Activated B cell treated with CpG ODN at 0.5 μM for 24 hours (primary cell): ENCODE data around the gene RBBP9. TPM values are rescaled to one million over a fixed set of nuclear protein-coding genes. Genes with fewer than 3 reads are reported as not detected.

Experiments
- ATAC-seq: fragments of 200-7000 bp; cut with Tn5 transposase; one replicate; pipeline ENCODE4 v1.10.0; 2021; ENCODE audit warnings: low read depth, mild to moderate bottlenecking, moderate library complexity
- CTCF ChIA-PET: fragments of 350-600 bp; sonication (Branson Sonifier 250); formaldehyde crosslinking; loops from one replicate; lab custom pipeline; 2021; ENCODE audit warnings: antibody characterized with exemption; lab: Charles Lee
- POLR2A ChIA-PET: fragments of 350-600 bp; sonication (Branson Sonifier 250); formaldehyde crosslinking; loops from one replicate; lab custom pipeline; 2021; ENCODE audit warnings: antibody characterized with exemption; lab: Charles Lee
- DNase-seq: peaks from one replicate; pipeline ENCODE4 v3.0.0; 2022
- H3K27ac Mint-ChIP-seq: one replicate; pipeline ENCODE4 v1.8.0; 2020; ENCODE audit warnings: mixed read lengths
- H3K27me3 Mint-ChIP-seq: one replicate; pipeline ENCODE4 v1.8.0; 2021; ENCODE audit warnings: mixed read lengths
- H3K36me3 Mint-ChIP-seq: one replicate; pipeline ENCODE4 v1.8.0; 2021; ENCODE audit warnings: low read depth, mixed read lengths
- H3K4me1 Mint-ChIP-seq: one replicate; pipeline ENCODE4 v1.8.0; 2021; ENCODE audit warnings: mixed read lengths
- H3K4me3 Mint-ChIP-seq: one replicate; pipeline ENCODE4 v1.8.0; 2020; ENCODE audit warnings: mild to moderate bottlenecking, mixed read lengths
- H3K9me3 Mint-ChIP-seq: one replicate; pipeline ENCODE4 v1.8.0; 2020; ENCODE audit warnings: mixed read lengths
- CTCF ChIP-seq: fragments of 200-600 bp; IDR thresholded peaks from one replicate; pipeline ENCODE4 v1.8.0; 2022; ENCODE audit warnings: antibody characterized with exemption, mild to moderate bottlenecking
- intact Hi-C: fragments of 100-400 bp; cut with micrococcal nuclease; formaldehyde crosslinking; loops from one replicate; pipeline ENCODE4 v1.15.1; 2024
- total RNA-seq: library from RNA; stranded (reverse); gene quantifications from 2 replicates; pipeline ENCODE4 v1.2.3, GENCODE V29; 2022

The RBBP9 gene
- 10.6 TPM in 2 replicates for total RNA-seq

DNA sequence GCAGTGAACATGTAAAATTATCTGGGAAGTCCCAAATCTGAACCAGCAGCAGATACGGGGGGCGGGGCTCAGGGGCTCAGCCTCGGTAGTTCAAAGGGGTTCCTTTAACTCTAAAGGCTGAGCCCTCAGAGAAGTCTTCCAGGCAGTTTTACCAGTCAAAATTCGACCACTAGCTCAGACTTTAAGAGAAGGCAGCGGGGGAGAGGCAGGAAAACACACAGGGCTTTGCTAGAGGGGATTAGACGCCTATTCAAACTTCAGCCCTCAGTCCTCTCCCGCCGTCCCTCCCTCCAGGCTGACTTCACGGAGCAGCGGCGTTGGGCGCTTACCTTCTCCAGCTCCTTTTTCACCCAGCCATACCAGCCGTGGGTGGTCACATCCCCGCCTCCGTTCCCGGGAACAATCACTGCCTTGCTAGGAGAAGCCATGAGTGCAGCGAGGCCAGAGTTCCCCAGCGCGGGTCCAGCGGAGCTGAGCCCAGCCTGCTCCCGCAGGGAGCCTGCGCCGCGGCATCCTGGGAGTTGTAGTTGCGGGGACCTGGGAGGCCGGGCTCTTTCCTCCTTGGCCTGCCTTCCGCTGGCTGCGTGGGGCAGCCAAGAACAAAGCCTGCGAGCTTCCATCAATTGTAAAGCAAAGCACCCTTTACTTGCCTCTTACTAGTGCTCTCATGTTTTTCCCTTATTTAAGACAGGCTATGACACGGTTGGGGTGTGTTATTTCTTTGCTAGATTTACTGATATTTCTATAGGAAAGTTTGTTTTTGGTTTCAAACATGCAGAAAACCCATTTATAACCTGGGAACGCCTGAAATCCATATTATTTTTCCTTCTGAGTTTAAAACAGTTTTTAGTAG, at the start of gene RBBP9:
TSS of gene RBBP9 (minus strand) at position 486 of the 853 bp plus-strand sequence. CDS start at position 428, 58 bp downstream.
- Mint-ChIP-seq H3K4me3 (peak within 1 kb of the TSS; percentile 99), H3K27ac (peak within 1 kb of the TSS; percentile 87), H3K4me1 (peaks cover 16% of the 10 kb centered on the region), H3K27me3 (peaks cover 3% of the 10 kb centered on the region), H3K36me3 (peaks cover 23% of the 10 kb centered on the region), H3K9me3 (no peaks in the 10 kb centered on the region)
- ChIA-PET POLR2A (interaction anchor here (0.6 to 4.5 kb wide), 6 partner anchors 10 to 359 kb away, joined by 3 to 123 read pairs (median 6); partner anchors contain the start of genes DZANK1, KAT14, PET117 and POLR3F), CTCF (interaction anchor here (0.7 to 1.9 kb wide), 3 partner anchors 9 to 30 kb away, joined by 4 to 5 read pairs (median 4); partner anchors contain the start of genes DZANK1 and POLR3F)
- intact Hi-C loops = loop anchor here (1.0 to 2.0 kb wide), 6 partner anchors 10 to 814 kb away; partner anchors contain the start of genes DZANK1, KAT14, PET117 and POLR3F
- DNase-seq (peak; percentile 67), ATAC-seq (peak; percentile 99)
- TF ChIP-seq CTCF = no peak

DNA sequence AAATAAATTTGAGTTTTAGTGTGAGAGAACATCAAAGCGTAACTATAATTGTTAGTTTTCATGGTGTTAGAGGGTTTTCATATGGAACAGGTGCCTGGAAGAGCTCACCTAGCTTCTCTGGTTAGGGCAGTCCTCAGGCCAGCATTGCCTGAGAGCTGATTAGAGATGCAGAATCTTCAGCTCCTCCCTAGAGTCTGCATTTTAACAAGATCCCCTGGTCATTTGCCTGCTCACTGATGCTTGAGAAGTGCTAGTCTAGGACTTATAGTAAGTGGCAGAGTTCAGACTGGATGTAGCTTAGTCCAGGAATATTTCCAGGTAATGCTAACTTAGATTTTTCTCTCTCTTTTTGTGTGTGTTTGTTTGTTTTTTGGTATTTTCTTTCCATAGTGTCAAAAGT, 48.5 kb upstream of the RBBP9 start:
- ATAC-seq (no peak), DNase-seq (no peak)
- Mint-ChIP-seq H3K27ac (no peak overlapping the region), H3K4me3 (no peak overlapping the region), H3K36me3 (peaks cover 76% of the 10 kb centered on the region), H3K27me3 (no peaks in the 10 kb centered on the region), H3K4me1 (no peaks in the 10 kb centered on the region), H3K9me3 (no peaks in the 10 kb centered on the region)
- ChIA-PET CTCF (no interaction called here), POLR2A (no interaction called here)
- TF ChIP-seq CTCF = no peak
- intact Hi-C loops = no loop called here

DNA sequence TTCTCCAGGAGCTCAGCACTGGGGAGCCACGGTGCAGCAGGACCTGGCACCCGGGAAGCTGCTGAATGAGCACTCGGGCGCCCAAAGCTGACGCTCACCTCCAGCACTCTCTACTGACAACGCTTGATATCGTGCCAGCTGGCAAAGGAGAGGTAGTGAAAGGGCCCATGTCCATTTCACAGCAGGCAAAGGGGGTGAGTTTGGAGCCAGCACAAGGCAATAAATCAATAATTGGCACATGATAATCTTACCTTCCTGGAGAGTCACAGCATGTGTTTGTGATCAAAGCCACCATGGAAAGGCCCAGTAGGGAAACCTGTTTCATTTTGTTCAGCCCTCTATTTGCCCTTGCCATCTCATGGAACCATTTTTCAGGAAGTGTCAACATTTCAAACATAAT, 46.9 kb upstream of the RBBP9 start:
- Mint-ChIP-seq H3K4me1 (no peaks in the 10 kb centered on the region), H3K27me3 (no peaks in the 10 kb centered on the region), H3K9me3 (no peaks in the 10 kb centered on the region), H3K4me3 (no peak overlapping the region), H3K36me3 (peaks cover 76% of the 10 kb centered on the region), H3K27ac (no peak overlapping the region)
- DNase-seq (no peak), ATAC-seq (no peak)
- CTCF ChIA-PET = no interaction called here
- intact Hi-C loops = no loop called here
- POLR2A ChIA-PET = no interaction called here
- TF ChIP-seq CTCF = no peak

- H3K9me3 Mint-ChIP-seq = no peaks in the 10 kb centered on the region
- no peak for TF ChIP-seq CTCF
- ChIA-PET CTCF (no interaction called here), POLR2A (no interaction called here)
- H3K27ac Mint-ChIP-seq = no peak overlapping the region
- DNase-seq (no peak), ATAC-seq (no peak)
- peaks cover 78% of the 10 kb centered on the region for H3K36me3 Mint-ChIP-seq
- intact Hi-C loops = no loop called here
- H3K4me1 Mint-ChIP-seq = no peaks in the 10 kb centered on the region
- H3K4me3 Mint-ChIP-seq = no peak overlapping the region
- no peaks in the 10 kb centered on the region for H3K27me3 Mint-ChIP-seq
Observed at GRCh38 chr20:18543216-18543615, 46.2 kb upstream of the RBBP9 start.

DNA sequence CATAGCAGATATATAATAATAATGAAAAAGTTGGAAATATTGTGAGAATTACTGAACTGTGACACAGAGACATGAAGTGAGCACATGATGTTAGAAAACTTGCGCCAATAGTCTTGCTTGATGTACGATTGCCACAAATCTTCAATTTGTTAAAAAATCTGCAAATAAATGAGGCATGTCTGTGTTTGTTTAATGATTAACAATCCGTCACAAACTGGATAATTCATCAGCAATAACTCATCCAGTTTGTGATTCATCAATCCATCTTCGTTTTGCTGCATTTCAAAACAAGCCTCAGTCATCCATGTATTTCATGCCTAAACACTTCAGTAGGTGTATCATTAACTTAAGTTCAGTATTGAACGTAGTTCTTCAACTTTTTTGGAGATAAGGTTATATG, 44.7 kb upstream of the RBBP9 start:
- Mint-ChIP-seq H3K4me1 (no peaks in the 10 kb centered on the region), H3K36me3 (peaks cover 80% of the 10 kb centered on the region), H3K27me3 (no peaks in the 10 kb centered on the region), H3K9me3 (peaks cover 2% of the 10 kb centered on the region), H3K4me3 (no peak overlapping the region), H3K27ac (no peak overlapping the region)
- no peak for TF ChIP-seq CTCF
- DNase-seq (no peak), ATAC-seq (no peak)
- POLR2A ChIA-PET = no interaction called here
- intact Hi-C loops = no loop called here
- CTCF ChIA-PET = no interaction called here
